Measurements from ENCODE around the gene CHTF8.

Gene CHTF8

GRCh38 chr16:69111876-69112230 lies 20.5 kb downstream of the CHTF8 start:
- no peak for DNase-seq

- no peak for DNase-seq
These were observed 21.0 kb downstream of the CHTF8 start for GRCh38 chr16:69111216-69111875.

GRCh38 chr16:69110406-69110805 lies 22.0 kb downstream of the CHTF8 start:
- no peak for DNase-seq

GRCh38 chr16:69109486-69110270 lies 22.7 kb downstream of the CHTF8 start:
- DNase-seq: no peak

GRCh38 chr16:69108905-69109252 lies 23.5 kb downstream of the CHTF8 start:
- DNase-seq: no peak

- DNase-seq: no peak
These were observed 24.1 kb downstream of the CHTF8 start for GRCh38 chr16:69108064-69108904.

- no peak for DNase-seq
These were observed 24.9 kb downstream of the CHTF8 start for GRCh38 chr16:69107316-69107962.

- no peak for DNase-seq
These were observed 25.7 kb downstream of the CHTF8 start for GRCh38 chr16:69106491-69107315.

GRCh38 chr16:69105501-69106361 lies 26.7 kb downstream of the CHTF8 start, which contains the start of gene HAS3:
TSS of gene HAS3 (plus strand) at chr16:69105653. CDS start at chr16:69109396, 3,743 bp downstream.
- DNase-seq: no peak

GRCh38 chr16:69100071-69100691 lies 32.2 kb downstream of the CHTF8 start:
- no peak for DNase-seq

GRCh38 chr16:69095193-69095592 lies 37.2 kb downstream of the CHTF8 start:
- DNase-seq: no peak

- no peak for DNase-seq
These were observed 37.9 kb downstream of the CHTF8 start for GRCh38 chr16:69094501-69094900.

- no peak for DNase-seq
These were observed 38.4 kb downstream of the CHTF8 start for GRCh38 chr16:69093974-69094373.

GRCh38 chr16:69089091-69089910 lies 43.1 kb downstream of the CHTF8 start:
- no peak for DNase-seq

GRCh38 chr16:69088684-69089083 lies 43.7 kb downstream of the CHTF8 start:
- no peak for DNase-seq

GRCh38 chr16:69087161-69087581 lies 45.2 kb downstream of the CHTF8 start:
- DNase-seq: no peak

GRCh38 chr16:69085032-69085695 lies 47.2 kb downstream of the CHTF8 start:
- no peak for DNase-seq

- DNase-seq: no peak
These were observed 48.1 kb downstream of the CHTF8 start for GRCh38 chr16:69084289-69084688.

- DNase-seq: no peak
These were observed 49.0 kb downstream of the CHTF8 start for GRCh38 chr16:69083306-69083941.

Measured in activated gamma-delta T cell (primary cell).